ENCODE results near the gene SRGAP2B.
"Not testable (repeated sequence)": the region's sequence is repeated elsewhere in the genome, so short reads cannot be mapped to it uniquely, and the experiment has no call there.

DNA sequence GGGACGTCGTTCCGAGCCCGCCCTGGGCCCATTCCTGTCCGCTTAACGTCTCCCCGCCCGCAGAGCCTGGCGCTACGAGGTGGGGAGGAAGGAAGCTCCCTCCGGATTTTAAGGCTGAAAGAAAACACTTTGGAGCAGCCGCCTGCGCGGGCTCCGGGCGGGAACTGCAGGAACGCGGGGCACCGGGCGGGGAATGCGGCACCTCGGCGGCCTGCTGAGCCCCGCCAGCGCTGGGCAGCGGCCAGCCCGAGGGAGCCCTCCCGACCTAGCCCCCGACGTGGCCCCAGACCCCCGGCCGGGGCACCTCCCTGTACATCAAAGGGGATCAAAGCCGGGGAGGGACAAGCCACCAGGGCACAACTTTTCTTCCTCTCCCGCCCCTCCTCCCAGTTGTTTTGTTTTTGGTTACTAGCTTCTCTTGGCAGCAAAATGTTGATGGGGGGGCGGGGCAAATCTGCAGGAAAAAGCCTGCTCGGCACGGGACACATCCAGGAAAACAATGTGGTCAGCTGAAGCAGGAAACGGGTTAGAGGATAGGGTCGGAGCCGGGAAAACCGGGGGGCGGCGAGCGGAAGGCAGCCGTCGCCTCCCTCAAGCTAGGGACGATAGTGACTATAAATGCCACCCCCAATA is 1.5 kb downstream of the SRGAP2B start:
- TF ChIP-seq, protein P1, sequence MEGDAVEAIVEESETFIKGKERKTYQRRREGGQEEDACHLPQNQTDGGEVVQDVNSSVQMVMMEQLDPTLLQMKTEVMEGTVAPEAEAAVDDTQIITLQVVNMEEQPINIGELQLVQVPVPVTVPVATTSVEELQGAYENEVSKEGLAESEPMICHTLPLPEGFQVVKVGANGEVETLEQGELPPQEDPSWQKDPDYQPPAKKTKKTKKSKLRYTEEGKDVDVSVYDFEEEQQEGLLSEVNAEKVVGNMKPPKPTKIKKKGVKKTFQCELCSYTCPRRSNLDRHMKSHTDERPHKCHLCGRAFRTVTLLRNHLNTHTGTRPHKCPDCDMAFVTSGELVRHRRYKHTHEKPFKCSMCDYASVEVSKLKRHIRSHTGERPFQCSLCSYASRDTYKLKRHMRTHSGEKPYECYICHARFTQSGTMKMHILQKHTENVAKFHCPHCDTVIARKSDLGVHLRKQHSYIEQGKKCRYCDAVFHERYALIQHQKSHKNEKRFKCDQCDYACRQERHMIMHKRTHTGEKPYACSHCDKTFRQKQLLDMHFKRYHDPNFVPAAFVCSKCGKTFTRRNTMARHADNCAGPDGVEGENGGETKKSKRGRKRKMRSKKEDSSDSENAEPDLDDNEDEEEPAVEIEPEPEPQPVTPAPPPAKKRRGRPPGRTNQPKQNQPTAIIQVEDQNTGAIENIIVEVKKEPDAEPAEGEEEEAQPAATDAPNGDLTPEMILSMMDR (conservative IDR thresholded peaks at IDR 0.05; ENCODE audit: low read length), result not testable (repeated sequence)
- TF ChIP-seq EZH2phosphoT487 (IDR thresholded peaks at IDR 0.05; ENCODE audit: borderline replicate concordance), result not testable (repeated sequence)
